Activated naive CD8-positive, alpha-beta T cell treated with anti-CD3 and anti-CD28 coated beads for 36 hours (primary cell): ENCODE measurements around the gene NECTIN1. TPM values are rescaled to one million over a fixed set of nuclear protein-coding genes. Genes with fewer than 3 reads are reported as not detected.

ENCODE experiments used
- DNase-seq: peaks from one replicate; pipeline ENCODE4 v3.0.0; 2021
- H3K27ac Mint-ChIP-seq: one replicate; pipeline ENCODE4 v1.8.0; 2022; ENCODE audit warnings: mild to moderate bottlenecking, moderate library complexity, mixed read lengths
- H3K27me3 Mint-ChIP-seq: one replicate; pipeline ENCODE4 v1.8.0; 2022; ENCODE audit warnings: mild to moderate bottlenecking, mixed read lengths
- H3K36me3 Mint-ChIP-seq: one replicate; pipeline ENCODE4 v1.8.0; 2021; ENCODE audit warnings: mild to moderate bottlenecking, mixed read lengths
- H3K4me1 Mint-ChIP-seq: one replicate; pipeline ENCODE4 v1.8.0; 2021; ENCODE audit warnings: mixed read lengths
- H3K4me3 Mint-ChIP-seq: one replicate; pipeline ENCODE4 v1.8.0; 2022; ENCODE audit warnings: mild to moderate bottlenecking, moderate library complexity, mixed read lengths
- H3K9me3 Mint-ChIP-seq: one replicate; pipeline ENCODE4 v1.8.0; 2022; ENCODE audit warnings: mixed read lengths
- total RNA-seq, 2 experiments: library from RNA; stranded (reverse); gene quantifications; one replicate each; pipeline ENCODE4 v1.2.3, GENCODE V29; 2021

The NECTIN1 gene
- total RNA-seq, 2 experiments from 2014 or later, result 3.2 to 3.7 TPM

- DNase-seq, result no peak
- Mint-ChIP-seq H3K4me1 (peaks cover 15% of the 10 kb centered on the region), H3K36me3 (peaks cover 2% of the 10 kb centered on the region), H3K4me3 (no peak overlapping the region), H3K27ac (no peak overlapping the region), H3K27me3 (peaks cover 21% of the 10 kb centered on the region), H3K9me3 (peaks cover 1% of the 10 kb centered on the region)
Measured at GRCh38 chr11:119714189-119714588, 14.8 kb downstream of the NECTIN1 start.

GRCh38 chr11:119713359-119714040 lies 15.5 kb downstream of the NECTIN1 start:
- Mint-ChIP-seq H3K27me3 (peaks cover 28% of the 10 kb centered on the region), H3K4me1 (peaks cover 17% of the 10 kb centered on the region), H3K27ac (no peak overlapping the region), H3K36me3 (peaks cover 2% of the 10 kb centered on the region), H3K9me3 (peaks cover 1% of the 10 kb centered on the region), H3K4me3 (no peak overlapping the region)
- no peak for DNase-seq

- Mint-ChIP-seq H3K4me3 (no peak overlapping the region), H3K36me3 (peaks cover 2% of the 10 kb centered on the region), H3K27ac (no peak overlapping the region), H3K9me3 (peaks cover 1% of the 10 kb centered on the region), H3K27me3 (peaks cover 35% of the 10 kb centered on the region), H3K4me1 (peaks cover 17% of the 10 kb centered on the region)
- DNase-seq, result no peak
Measured at GRCh38 chr11:119712459-119713358, 16.3 kb downstream of the NECTIN1 start.

GRCh38 chr11:119712006-119712405 lies 17.0 kb downstream of the NECTIN1 start:
- no peak for DNase-seq
- peaks cover 2% of the 10 kb centered on the region for H3K36me3 Mint-ChIP-seq
- peaks cover 1% of the 10 kb centered on the region for H3K9me3 Mint-ChIP-seq
- H3K4me3 Mint-ChIP-seq, result no peak overlapping the region
- peaks cover 17% of the 10 kb centered on the region for H3K4me1 Mint-ChIP-seq
- no peak overlapping the region for H3K27ac Mint-ChIP-seq
- H3K27me3 Mint-ChIP-seq, result peaks cover 35% of the 10 kb centered on the region

- Mint-ChIP-seq H3K27ac (no peak overlapping the region), H3K36me3 (peaks cover 2% of the 10 kb centered on the region), H3K27me3 (peaks cover 35% of the 10 kb centered on the region), H3K4me1 (peaks cover 17% of the 10 kb centered on the region), H3K9me3 (peaks cover 1% of the 10 kb centered on the region), H3K4me3 (no peak overlapping the region)
- no peak for DNase-seq
Measured at GRCh38 chr11:119711476-119711875, 17.5 kb downstream of the NECTIN1 start.

GRCh38 chr11:119710417-119710816 lies 18.6 kb downstream of the NECTIN1 start:
- Mint-ChIP-seq H3K27me3 (peaks cover 35% of the 10 kb centered on the region), H3K36me3 (peaks cover 2% of the 10 kb centered on the region)
- DNase-seq, result no peak

GRCh38 chr11:119709638-119710346 lies 19.2 kb downstream of the NECTIN1 start:
- DNase-seq, result peak; percentile 36

More at GRCh38 chr11:119710417-119710816, 18.6 kb downstream of the NECTIN1 start:
- Mint-ChIP-seq H3K9me3 (peaks cover 1% of the 10 kb centered on the region), H3K4me3 (no peak overlapping the region), H3K4me1 (peaks cover 17% of the 10 kb centered on the region), H3K27ac (no peak overlapping the region)

GRCh38 chr11:119709171-119709570 lies 19.8 kb downstream of the NECTIN1 start:
- H3K4me3 Mint-ChIP-seq, result no peak overlapping the region
- H3K36me3 Mint-ChIP-seq, result peaks cover 2% of the 10 kb centered on the region
- H3K4me1 Mint-ChIP-seq, result peaks cover 17% of the 10 kb centered on the region
- peaks cover 35% of the 10 kb centered on the region for H3K27me3 Mint-ChIP-seq
- H3K27ac Mint-ChIP-seq, result no peak overlapping the region
- DNase-seq, result no peak
- H3K9me3 Mint-ChIP-seq, result peaks cover 1% of the 10 kb centered on the region

More at GRCh38 chr11:119709638-119710346, 19.2 kb downstream of the NECTIN1 start:
- H3K4me1 Mint-ChIP-seq, result peaks cover 17% of the 10 kb centered on the region
- H3K4me3 Mint-ChIP-seq, result peak overlapping the region; percentile 44
- H3K9me3 Mint-ChIP-seq, result peaks cover 1% of the 10 kb centered on the region
- peaks cover 2% of the 10 kb centered on the region for H3K36me3 Mint-ChIP-seq
- H3K27me3 Mint-ChIP-seq, result peaks cover 35% of the 10 kb centered on the region
- no peak overlapping the region for H3K27ac Mint-ChIP-seq

- H3K36me3 Mint-ChIP-seq, result peaks cover 2% of the 10 kb centered on the region
- no peak for DNase-seq
- peaks cover 17% of the 10 kb centered on the region for H3K4me1 Mint-ChIP-seq
- no peak overlapping the region for H3K27ac Mint-ChIP-seq
- H3K27me3 Mint-ChIP-seq, result peaks cover 32% of the 10 kb centered on the region
- peaks cover 1% of the 10 kb centered on the region for H3K9me3 Mint-ChIP-seq
- H3K4me3 Mint-ChIP-seq, result no peak overlapping the region
Measured at GRCh38 chr11:119708384-119708783, 20.6 kb downstream of the NECTIN1 start.

- Mint-ChIP-seq H3K4me1 (peaks cover 17% of the 10 kb centered on the region), H3K4me3 (no peak overlapping the region), H3K27me3 (peaks cover 29% of the 10 kb centered on the region), H3K27ac (no peak overlapping the region), H3K9me3 (peaks cover 1% of the 10 kb centered on the region), H3K36me3 (peaks cover 2% of the 10 kb centered on the region)
- DNase-seq, result no peak
Measured at GRCh38 chr11:119706887-119707286, 22.1 kb downstream of the NECTIN1 start.

GRCh38 chr11:119706029-119706428 lies 23.0 kb downstream of the NECTIN1 start:
- Mint-ChIP-seq H3K4me1 (peaks cover 17% of the 10 kb centered on the region), H3K27ac (no peak overlapping the region)

GRCh38 chr11:119705362-119705761 lies 23.6 kb downstream of the NECTIN1 start:
- no peak overlapping the region for H3K4me3 Mint-ChIP-seq
- no peak overlapping the region for H3K27ac Mint-ChIP-seq
- H3K36me3 Mint-ChIP-seq, result peaks cover 1% of the 10 kb centered on the region
- no peak for DNase-seq
- H3K4me1 Mint-ChIP-seq, result peaks cover 12% of the 10 kb centered on the region
- peaks cover 1% of the 10 kb centered on the region for H3K9me3 Mint-ChIP-seq
- H3K27me3 Mint-ChIP-seq, result peaks cover 24% of the 10 kb centered on the region

More at GRCh38 chr11:119706029-119706428, 23.0 kb downstream of the NECTIN1 start:
- peaks cover 2% of the 10 kb centered on the region for H3K36me3 Mint-ChIP-seq
- H3K9me3 Mint-ChIP-seq, result peaks cover 1% of the 10 kb centered on the region
- DNase-seq, result no peak
- H3K4me3 Mint-ChIP-seq, result no peak overlapping the region
- H3K27me3 Mint-ChIP-seq, result peaks cover 29% of the 10 kb centered on the region

GRCh38 chr11:119704849-119705248 lies 24.2 kb downstream of the NECTIN1 start:
- H3K27me3 Mint-ChIP-seq, result peaks cover 19% of the 10 kb centered on the region
- H3K9me3 Mint-ChIP-seq, result no peaks in the 10 kb centered on the region
- H3K4me1 Mint-ChIP-seq, result peaks cover 8% of the 10 kb centered on the region
- H3K36me3 Mint-ChIP-seq, result no peaks in the 10 kb centered on the region
- DNase-seq, result no peak
- H3K4me3 Mint-ChIP-seq, result no peak overlapping the region
- H3K27ac Mint-ChIP-seq, result no peak overlapping the region

- H3K27ac Mint-ChIP-seq, result no peak overlapping the region
- no peaks in the 10 kb centered on the region for H3K36me3 Mint-ChIP-seq
Measured at GRCh38 chr11:119701591-119702549, 27.1 kb downstream of the NECTIN1 start.

More at GRCh38 chr11:119701591-119702549, 27.1 kb downstream of the NECTIN1 start:
- H3K4me1 Mint-ChIP-seq, result no peaks in the 10 kb centered on the region
- no peaks in the 10 kb centered on the region for H3K27me3 Mint-ChIP-seq
- H3K4me3 Mint-ChIP-seq, result no peak overlapping the region
- H3K9me3 Mint-ChIP-seq, result no peaks in the 10 kb centered on the region
- no peak for DNase-seq
